ENCODE results near the gene SLC51A. TPM values are rescaled to one million over a fixed set of nuclear protein-coding genes. Genes with fewer than 3 reads are reported as not detected.
"Not testable (repeated sequence)": the region's sequence is repeated elsewhere in the genome, so short reads cannot be mapped to it uniquely, and the experiment has no call there.

The SLC51A gene
- total RNA-seq, 1 donor from 2014 or later, result 2.1 TPM

GRCh38 chr3:196238612-196239560 lies 22.6 kb downstream of the SLC51A start:
- H3K27me3 ChIP-seq (ENCODE audit: control insufficient read depth in 3 of 3, insufficient read depth in 3 of 3, low read length in 3 of 3), result no peaks in the 10 kb centered on the region
- H3K4me3 ChIP-seq (ENCODE audit: low read length in 3 of 3), result no peak overlapping the region
- no peak overlapping the region for H3K27ac ChIP-seq (ENCODE audit: low read depth, low read length)
- H3K9ac ChIP-seq (ENCODE audit: low read depth in 1 of 3, low read length in 3 of 3), result no peak overlapping the region
- H3K36me3 ChIP-seq (ENCODE audit: control insufficient read depth in 3 of 3, insufficient read depth in 3 of 3, low read length in 3 of 3), result peaks cover 29 to 52% (median 47%) of the 10 kb centered on the region in 3 donors
- H3K9me3 ChIP-seq (ENCODE audit: control insufficient read depth in 3 of 3, low read length in 3 of 3), result no peaks in the 10 kb centered on the region
- no peaks in the 10 kb centered on the region for H3K4me1 ChIP-seq (ENCODE audit: control insufficient read depth in 3 of 3, insufficient read depth in 3 of 3, low read length in 3 of 3)

- Histone ChIP-seq H3K9me3 (ENCODE audit: control insufficient read depth in 3 of 3, low read length in 3 of 3) (no peaks in the 10 kb centered on the region), H3K27me3 (ENCODE audit: control insufficient read depth in 3 of 3, insufficient read depth in 3 of 3, low read length in 3 of 3) (no peaks in the 10 kb centered on the region), H3K4me3 (ENCODE audit: low read length in 3 of 3) (no peak overlapping the region), H3K27ac (ENCODE audit: low read depth, low read length) (no peak overlapping the region), H3K9ac (ENCODE audit: low read depth in 1 of 3, low read length in 3 of 3) (no peak overlapping the region), H3K36me3 (ENCODE audit: control insufficient read depth in 3 of 3, insufficient read depth in 3 of 3, low read length in 3 of 3) (peaks cover 31 to 51% (median 44%) of the 10 kb centered on the region in 3 donors), H3K4me1 (ENCODE audit: control insufficient read depth in 3 of 3, insufficient read depth in 3 of 3, low read length in 3 of 3) (no peaks in the 10 kb centered on the region)
Observed at GRCh38 chr3:196240424-196240823, 24.1 kb downstream of the SLC51A start.

- Histone ChIP-seq H3K36me3 (ENCODE audit: control insufficient read depth in 3 of 3, insufficient read depth in 3 of 3, low read length in 3 of 3) (peaks cover 32 to 61% (median 44%) of the 10 kb centered on the region in 3 donors), H3K4me1 (ENCODE audit: control insufficient read depth in 3 of 3, insufficient read depth in 3 of 3, low read length in 3 of 3) (no peaks in the 10 kb centered on the region), H3K27me3 (ENCODE audit: control insufficient read depth in 3 of 3, insufficient read depth in 3 of 3, low read length in 3 of 3) (no peaks in the 10 kb centered on the region), H3K9me3 (ENCODE audit: control insufficient read depth in 3 of 3, low read length in 3 of 3) (no peaks in the 10 kb centered on the region), H3K4me3 (ENCODE audit: low read length in 3 of 3) (no peak overlapping the region), H3K9ac (ENCODE audit: low read depth in 1 of 3, low read length in 3 of 3) (no peak overlapping the region), H3K27ac (ENCODE audit: low read depth, low read length) (no peak overlapping the region)
Observed at GRCh38 chr3:196241704-196242103, 25.4 kb downstream of the SLC51A start.

- not testable (repeated sequence) for H3K27ac ChIP-seq (ENCODE audit: low read depth, low read length); H3K4me1 ChIP-seq (ENCODE audit: control insufficient read depth in 3 of 3, insufficient read depth in 3 of 3, low read length in 3 of 3); H3K27me3 ChIP-seq (ENCODE audit: control insufficient read depth in 3 of 3, insufficient read depth in 3 of 3, low read length in 3 of 3); H3K9ac ChIP-seq (ENCODE audit: low read depth in 1 of 3, low read length in 3 of 3); H3K9me3 ChIP-seq (ENCODE audit: control insufficient read depth in 3 of 3, low read length in 3 of 3); H3K4me3 ChIP-seq (ENCODE audit: low read length in 3 of 3)
- H3K36me3 ChIP-seq (ENCODE audit: control insufficient read depth in 3 of 3, insufficient read depth in 3 of 3, low read length in 3 of 3), result peaks cover 31 to 54% (median 37%) of the 10 kb centered on the region in 3 donors
Observed at GRCh38 chr3:196244166-196244565, 27.8 kb downstream of the SLC51A start.

GRCh38 chr3:196246612-196247308 lies 30.4 kb downstream of the SLC51A start:
- Histone ChIP-seq H3K27ac (ENCODE audit: low read depth, low read length) (no peak overlapping the region), H3K9ac (ENCODE audit: low read depth in 1 of 3, low read length in 3 of 3) (no peak overlapping the region), H3K4me3 (ENCODE audit: low read length in 3 of 3) (no peak overlapping the region), H3K4me1 (ENCODE audit: control insufficient read depth in 3 of 3, insufficient read depth in 3 of 3, low read length in 3 of 3) (peaks cover 0 to 5% (median 0%) of the 10 kb centered on the region in 3 donors), H3K27me3 (ENCODE audit: control insufficient read depth in 3 of 3, insufficient read depth in 3 of 3, low read length in 3 of 3) (no peaks in the 10 kb centered on the region), H3K9me3 (ENCODE audit: control insufficient read depth in 3 of 3, low read length in 3 of 3) (no peaks in the 10 kb centered on the region), H3K36me3 (ENCODE audit: control insufficient read depth in 3 of 3, insufficient read depth in 3 of 3, low read length in 3 of 3) (peaks cover 22 to 38% (median 33%) of the 10 kb centered on the region in 3 donors)

GRCh38 chr3:196251918-196252317 lies 35.6 kb downstream of the SLC51A start:
- H3K36me3 ChIP-seq (ENCODE audit: control insufficient read depth in 3 of 3, insufficient read depth in 3 of 3, low read length in 3 of 3), result peaks cover 15 to 32% (median 25%) of the 10 kb centered on the region in 3 donors
- no peak overlapping the region for H3K9ac ChIP-seq (ENCODE audit: low read depth in 1 of 3, low read length in 3 of 3)
- no peak overlapping the region for H3K4me3 ChIP-seq (ENCODE audit: low read length in 3 of 3)
- no peaks in the 10 kb centered on the region for H3K9me3 ChIP-seq (ENCODE audit: control insufficient read depth in 3 of 3, low read length in 3 of 3)
- peaks cover 0 to 5% (median 0%) of the 10 kb centered on the region in 3 donors for H3K4me1 ChIP-seq (ENCODE audit: control insufficient read depth in 3 of 3, insufficient read depth in 3 of 3, low read length in 3 of 3)
- H3K27ac ChIP-seq (ENCODE audit: low read depth, low read length), result no peak overlapping the region
- H3K27me3 ChIP-seq (ENCODE audit: control insufficient read depth in 3 of 3, insufficient read depth in 3 of 3, low read length in 3 of 3), result no peaks in the 10 kb centered on the region

- H3K4me1 ChIP-seq (ENCODE audit: control insufficient read depth in 3 of 3, insufficient read depth in 3 of 3, low read length in 3 of 3), result peaks cover 0 to 5% (median 0%) of the 10 kb centered on the region in 3 donors
- H3K27ac ChIP-seq (ENCODE audit: low read depth, low read length), result no peak overlapping the region
- no peak overlapping the region for H3K9ac ChIP-seq (ENCODE audit: low read depth in 1 of 3, low read length in 3 of 3)
- H3K9me3 ChIP-seq (ENCODE audit: control insufficient read depth in 3 of 3, low read length in 3 of 3), result no peaks in the 10 kb centered on the region
- no peak overlapping the region for H3K4me3 ChIP-seq (ENCODE audit: low read length in 3 of 3)
- peaks cover 6 to 25% (median 15%) of the 10 kb centered on the region in 3 donors for H3K36me3 ChIP-seq (ENCODE audit: control insufficient read depth in 3 of 3, insufficient read depth in 3 of 3, low read length in 3 of 3)
- no peaks in the 10 kb centered on the region for H3K27me3 ChIP-seq (ENCODE audit: control insufficient read depth in 3 of 3, insufficient read depth in 3 of 3, low read length in 3 of 3)
Observed at GRCh38 chr3:196254376-196255283, 38.3 kb downstream of the SLC51A start.

- no peak overlapping the region for H3K4me3 ChIP-seq (ENCODE audit: low read length in 3 of 3)
- no peaks in the 10 kb centered on the region for H3K27me3 ChIP-seq (ENCODE audit: control insufficient read depth in 3 of 3, insufficient read depth in 3 of 3, low read length in 3 of 3)
- H3K9ac ChIP-seq (ENCODE audit: low read depth in 1 of 3, low read length in 3 of 3), result no peak overlapping the region
- no peak overlapping the region for H3K27ac ChIP-seq (ENCODE audit: low read depth, low read length)
- H3K9me3 ChIP-seq (ENCODE audit: control insufficient read depth in 3 of 3, low read length in 3 of 3), result no peaks in the 10 kb centered on the region
- H3K36me3 ChIP-seq (ENCODE audit: control insufficient read depth in 3 of 3, insufficient read depth in 3 of 3, low read length in 3 of 3), result peaks cover 6 to 24% (median 15%) of the 10 kb centered on the region in 3 donors
- peaks cover 0 to 5% (median 0%) of the 10 kb centered on the region in 3 donors for H3K4me1 ChIP-seq (ENCODE audit: control insufficient read depth in 3 of 3, insufficient read depth in 3 of 3, low read length in 3 of 3)
Observed at GRCh38 chr3:196255776-196256175, 39.4 kb downstream of the SLC51A start.

- Histone ChIP-seq H3K9ac (ENCODE audit: low read depth in 1 of 3, low read length in 3 of 3) (no peak overlapping the region), H3K4me3 (ENCODE audit: low read length in 3 of 3) (no peak overlapping the region), H3K4me1 (ENCODE audit: control insufficient read depth in 3 of 3, insufficient read depth in 3 of 3, low read length in 3 of 3) (no peaks in the 10 kb centered on the region), H3K36me3 (ENCODE audit: control insufficient read depth in 3 of 3, insufficient read depth in 3 of 3, low read length in 3 of 3) (peaks cover 9 to 24% (median 13%) of the 10 kb centered on the region in 3 donors), H3K27me3 (ENCODE audit: control insufficient read depth in 3 of 3, insufficient read depth in 3 of 3, low read length in 3 of 3) (no peaks in the 10 kb centered on the region), H3K9me3 (ENCODE audit: control insufficient read depth in 3 of 3, low read length in 3 of 3) (no peaks in the 10 kb centered on the region), H3K27ac (ENCODE audit: low read depth, low read length) (no peak overlapping the region)
Observed at GRCh38 chr3:196260784-196261183, 44.5 kb downstream of the SLC51A start.
